ENCODE measurements around the gene SEC11C. TPM values are rescaled to one million over a fixed set of nuclear protein-coding genes. Genes with fewer than 3 reads are reported as not detected.

The SEC11C gene
- 10 to 100 TPM; 50.8 to 88.2 TPM for total RNA-seq

- H3K27ac ChIP-seq: peak within 1 kb of the TSS; percentile 62
These were observed at the start of gene SEC11C for GRCh38 chr18:59139615-59140301. Gene SEC11C (plus strand): TSS chr18:59139884. CDS start chr18:59139949, 65 bp downstream.

GRCh38 chr18:59090966-59091603 lies 48.6 kb upstream of the SEC11C start:
- Histone ChIP-seq H3K27ac (no peak overlapping the region), H3K9ac (ENCODE audit: low read depth in 2 of 2, low read length in 2 of 2) (no peak overlapping the region), H3K36me3 (no peaks in the 10 kb centered on the region), H3K4me3 (no peak overlapping the region), H3K9me3 (no peaks in the 10 kb centered on the region), H3K4me1 (no peaks in the 10 kb centered on the region), H3K27me3 (no peaks in the 10 kb centered on the region)
- TF ChIP-seq, protein P1, sequence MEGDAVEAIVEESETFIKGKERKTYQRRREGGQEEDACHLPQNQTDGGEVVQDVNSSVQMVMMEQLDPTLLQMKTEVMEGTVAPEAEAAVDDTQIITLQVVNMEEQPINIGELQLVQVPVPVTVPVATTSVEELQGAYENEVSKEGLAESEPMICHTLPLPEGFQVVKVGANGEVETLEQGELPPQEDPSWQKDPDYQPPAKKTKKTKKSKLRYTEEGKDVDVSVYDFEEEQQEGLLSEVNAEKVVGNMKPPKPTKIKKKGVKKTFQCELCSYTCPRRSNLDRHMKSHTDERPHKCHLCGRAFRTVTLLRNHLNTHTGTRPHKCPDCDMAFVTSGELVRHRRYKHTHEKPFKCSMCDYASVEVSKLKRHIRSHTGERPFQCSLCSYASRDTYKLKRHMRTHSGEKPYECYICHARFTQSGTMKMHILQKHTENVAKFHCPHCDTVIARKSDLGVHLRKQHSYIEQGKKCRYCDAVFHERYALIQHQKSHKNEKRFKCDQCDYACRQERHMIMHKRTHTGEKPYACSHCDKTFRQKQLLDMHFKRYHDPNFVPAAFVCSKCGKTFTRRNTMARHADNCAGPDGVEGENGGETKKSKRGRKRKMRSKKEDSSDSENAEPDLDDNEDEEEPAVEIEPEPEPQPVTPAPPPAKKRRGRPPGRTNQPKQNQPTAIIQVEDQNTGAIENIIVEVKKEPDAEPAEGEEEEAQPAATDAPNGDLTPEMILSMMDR (IDR thresholded peaks at IDR 0.05): no peak
- DNase-seq: no peak
- intact Hi-C loops (cut with DNase I): no loop called here

More at GRCh38 chr18:59139615-59140301, at the start of gene SEC11C:
- intact Hi-C loops (cut with DNase I): no loop called here
- Histone ChIP-seq H3K27me3 (no peaks in the 10 kb centered on the region), H3K9me3 (no peaks in the 10 kb centered on the region), H3K36me3 (no peaks in the 10 kb centered on the region), H3K9ac (ENCODE audit: low read depth in 2 of 2, low read length in 2 of 2) (peak within 1 kb of the TSS; percentile 60 to 77), H3K4me1 (no peaks in the 10 kb centered on the region), H3K4me3 (peak within 1 kb of the TSS; percentile 93)
- TF ChIP-seq, protein P1 (IDR thresholded peaks at IDR 0.05): no peak
- peak; percentile 97 for DNase-seq

DNA sequence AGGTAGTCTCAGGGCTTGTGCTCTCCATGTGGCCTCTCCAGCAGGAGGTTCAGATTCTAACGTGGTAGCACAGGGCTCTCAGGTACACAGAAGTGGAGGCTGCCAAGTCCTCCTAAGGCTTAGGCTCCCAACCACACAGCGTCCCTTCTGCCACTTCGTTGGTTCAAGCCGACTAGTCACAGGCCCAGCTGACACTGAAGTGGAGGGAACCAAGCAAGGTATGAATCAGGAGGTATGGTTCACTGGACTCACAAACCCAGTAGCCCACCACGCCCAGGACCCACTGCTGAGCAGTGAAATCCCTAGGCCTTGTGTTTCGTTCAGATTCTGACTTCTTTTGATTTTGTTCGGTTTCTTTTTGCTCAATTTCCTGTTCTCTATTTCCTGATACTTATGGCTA lies 46.0 kb upstream of the SEC11C start:
- intact Hi-C loops (cut with DNase I): no loop called here
- TF ChIP-seq, protein P1 (IDR thresholded peaks at IDR 0.05): no peak

DNA sequence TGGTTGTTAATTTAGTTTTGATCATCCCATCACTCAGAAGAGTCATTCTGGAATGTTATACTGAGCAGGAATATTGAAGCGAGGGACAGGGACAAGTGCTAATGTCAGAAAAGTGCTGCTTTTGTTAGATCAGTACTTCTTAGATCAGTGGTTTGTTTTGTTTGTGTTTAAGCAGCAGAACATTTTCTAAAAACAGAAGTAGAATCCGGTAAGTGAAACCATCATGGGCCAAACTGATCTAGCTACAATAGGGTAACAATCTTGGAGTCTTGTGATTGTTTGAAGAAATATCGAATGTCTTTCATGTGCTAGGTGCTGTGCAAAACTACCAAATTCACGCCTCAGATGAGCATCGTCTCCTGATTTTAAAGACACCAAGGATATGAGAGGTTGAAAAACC lies 45.1 kb upstream of the SEC11C start:
- no peak for DNase-seq
- no peaks in the 10 kb centered on the region for H3K36me3 ChIP-seq
- no peak overlapping the region for H3K9ac ChIP-seq (ENCODE audit: low read depth in 2 of 2, low read length in 2 of 2)
- no peaks in the 10 kb centered on the region for H3K27me3 ChIP-seq
- TF ChIP-seq, protein P1 (IDR thresholded peaks at IDR 0.05): no peak
- no peak overlapping the region for H3K4me3 ChIP-seq
- intact Hi-C loops (cut with DNase I): no loop called here
- no peaks in the 10 kb centered on the region for H3K9me3 ChIP-seq
- no peak overlapping the region for H3K27ac ChIP-seq
- no peaks in the 10 kb centered on the region for H3K4me1 ChIP-seq

More for the DNA sequence above, 46.0 kb upstream of the SEC11C start:
- H3K9ac ChIP-seq (ENCODE audit: low read depth in 2 of 2, low read length in 2 of 2): no peak overlapping the region
- no peaks in the 10 kb centered on the region for H3K9me3 ChIP-seq
- no peak for DNase-seq
- H3K4me3 ChIP-seq: no peak overlapping the region
- H3K27ac ChIP-seq: no peak overlapping the region
- H3K36me3 ChIP-seq: no peaks in the 10 kb centered on the region
- no peaks in the 10 kb centered on the region for H3K4me1 ChIP-seq
- no peaks in the 10 kb centered on the region for H3K27me3 ChIP-seq

DNA sequence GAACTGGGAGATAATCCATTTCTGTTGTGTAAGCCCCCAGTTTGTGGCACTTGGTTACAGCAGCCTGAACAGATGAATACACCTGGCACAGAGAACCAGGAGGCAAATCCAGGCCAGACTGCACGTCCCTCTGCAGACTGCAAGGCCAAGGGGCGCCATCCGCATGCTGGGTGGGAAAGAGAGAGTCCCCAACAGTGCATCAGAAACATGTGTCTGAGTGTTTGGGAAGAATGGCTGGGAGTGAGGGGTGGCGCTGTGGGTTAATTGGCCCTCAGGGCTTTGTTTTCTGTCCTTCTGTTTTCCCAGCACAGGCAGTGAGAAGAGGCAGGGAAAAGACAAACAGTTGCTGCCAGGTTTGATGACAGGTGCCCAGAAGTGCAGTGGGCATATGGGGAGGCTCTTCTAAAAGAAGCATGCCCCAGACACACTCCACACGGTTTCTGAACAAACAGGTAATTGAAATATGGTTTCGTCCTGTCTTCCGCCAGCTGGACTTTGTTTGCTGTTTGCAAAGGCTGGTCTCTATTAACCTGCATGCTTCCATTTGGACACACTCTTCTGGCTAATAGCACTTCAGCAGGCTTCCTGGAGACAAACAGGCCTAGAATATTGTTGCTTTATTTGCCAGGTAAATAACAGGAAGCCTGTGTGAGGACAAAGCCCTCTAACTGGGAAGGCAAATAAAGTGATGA lies 43.4 kb upstream of the SEC11C start:
- no peak overlapping the region for H3K4me3 ChIP-seq
- no peak overlapping the region for H3K9ac ChIP-seq (ENCODE audit: low read depth in 2 of 2, low read length in 2 of 2)
- DNase-seq: no peak
- intact Hi-C loops (cut with DNase I): no loop called here
- TF ChIP-seq, protein P1 (IDR thresholded peaks at IDR 0.05): no peak
- no peaks in the 10 kb centered on the region for H3K27me3 ChIP-seq
- no peaks in the 10 kb centered on the region for H3K4me1 ChIP-seq
- no peak overlapping the region for H3K27ac ChIP-seq
- H3K36me3 ChIP-seq: no peaks in the 10 kb centered on the region
- H3K9me3 ChIP-seq: no peaks in the 10 kb centered on the region
